Spinal cord (tissue), 10 donors: Measurements from ENCODE around the gene SCGB1C2. TPM values are rescaled to one million over a fixed set of nuclear protein-coding genes. Genes with fewer than 3 reads are reported as not detected.
A peak's percentile ranks its signal among the peaks of the same experiment; 100 is the strongest.

Source experiments
- DNase-seq, 6 donors: peaks; one replicate each; pipeline versions ENCODE4 v3.0.0 to v3.0.0-alpha.2; 2013 to 2015; ENCODE audit warnings: low spot score in 6 of 6, low read depth in 4 of 6
- H3K27ac ChIP-seq: one replicate; pipeline ENCODE4 v1.5.1; 2013; ENCODE audit warnings: low read depth, low read length, control low read depth
- H3K27me3 ChIP-seq: one replicate; pipeline ENCODE4 v1.6.1; 2013; ENCODE audit warnings: low read length; ENCODE audit not compliant: control insufficient read depth, insufficient read depth
- H3K36me3 ChIP-seq: one replicate; pipeline ENCODE4 v1.6.1; 2013; ENCODE audit warnings: low read length; ENCODE audit not compliant: control insufficient read depth, insufficient read depth
- H3K4me1 ChIP-seq: one replicate; pipeline ENCODE4 v1.6.1; 2013; ENCODE audit warnings: low read length; ENCODE audit not compliant: control insufficient read depth, insufficient read depth
- H3K4me3 ChIP-seq: one replicate; pipeline ENCODE4 v1.5.1; 2013; ENCODE audit warnings: low read depth, low read length, control low read depth
- H3K9me3 ChIP-seq: one replicate; pipeline ENCODE4 v1.6.1; 2013; ENCODE audit warnings: low read length; ENCODE audit not compliant: control insufficient read depth, insufficient read depth
- WGBS: methylation state at CpG from one replicate; pipeline ENCODE4 v1.1.5; 2013; ENCODE audit warnings: missing lambda C conversion rate; ENCODE audit not compliant: insufficient coverage; 5-methylcytosine and 5-hydroxymethylcytosine counted together
- polyA plus RNA-seq, 2 donors: library from polyadenylated mRNA; unstranded; fragments of 120-200 nt; gene quantifications; one replicate each; pipeline ENCODE4 v1.2.1, GENCODE V29; 2013; ENCODE audit not compliant: insufficient read length in 2 of 2
- total RNA-seq, 2 donors: library from RNA; depleted of rRNA in 1 of 2; stranded (reverse); fragments of 120-200 nt in 1 of 2; fragments of >200 nt in 1 of 2; gene quantifications; one replicate each; pipeline versions ENCODE4 v1.2.3 to v1.2.4, GENCODE V29; 2013 to 2014
- donor health status: healthy.

SCGB1C2 gene
- total and polyA plus RNA-seq, 4 donors: not detected

DNA sequence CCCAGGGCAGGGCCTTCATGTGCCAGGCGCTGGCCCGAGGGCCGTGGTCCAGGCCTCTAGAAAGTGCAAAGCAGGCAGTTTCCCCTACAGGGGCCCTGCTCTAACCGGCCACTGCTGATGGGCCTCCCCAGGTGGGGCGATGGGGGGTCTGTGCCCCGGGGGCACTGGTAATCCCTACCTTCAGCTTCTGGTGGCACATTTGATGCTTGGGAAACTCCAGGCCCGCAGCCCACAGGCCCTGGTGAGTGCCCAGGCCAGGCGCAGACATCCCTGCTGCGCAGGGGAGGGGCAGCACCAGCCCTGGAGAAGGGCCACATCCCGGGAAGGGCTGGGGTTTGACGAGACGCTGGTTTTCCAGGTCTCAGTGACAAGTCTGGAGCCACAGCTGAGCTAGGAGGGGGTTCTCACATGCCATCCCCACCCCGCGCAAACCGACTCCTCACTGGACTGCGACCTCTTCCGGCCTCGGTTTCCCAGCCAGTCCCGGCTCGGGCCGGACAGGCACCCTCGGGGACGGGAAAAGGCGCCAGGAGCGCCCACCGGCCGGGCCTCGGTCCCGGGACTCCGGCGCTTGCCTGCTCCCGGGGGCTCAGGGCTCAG is 42.5 kb downstream of the SCGB1C2 start:
- no peak overlapping the region for H3K27ac ChIP-seq
- 15% methylated on average over 32 of the region's 32 CpGs for WGBS
- peaks cover 7% of the 10 kb centered on the region for H3K36me3 ChIP-seq
- H3K4me3 ChIP-seq: peak overlapping the region; percentile 24
- DNase-seq: peak in 1 of 6 donors; percentile 21
- peaks cover 11% of the 10 kb centered on the region for H3K27me3 ChIP-seq
- no peaks in the 10 kb centered on the region for H3K9me3 ChIP-seq
- peaks cover 33% of the 10 kb centered on the region for H3K4me1 ChIP-seq

DNA sequence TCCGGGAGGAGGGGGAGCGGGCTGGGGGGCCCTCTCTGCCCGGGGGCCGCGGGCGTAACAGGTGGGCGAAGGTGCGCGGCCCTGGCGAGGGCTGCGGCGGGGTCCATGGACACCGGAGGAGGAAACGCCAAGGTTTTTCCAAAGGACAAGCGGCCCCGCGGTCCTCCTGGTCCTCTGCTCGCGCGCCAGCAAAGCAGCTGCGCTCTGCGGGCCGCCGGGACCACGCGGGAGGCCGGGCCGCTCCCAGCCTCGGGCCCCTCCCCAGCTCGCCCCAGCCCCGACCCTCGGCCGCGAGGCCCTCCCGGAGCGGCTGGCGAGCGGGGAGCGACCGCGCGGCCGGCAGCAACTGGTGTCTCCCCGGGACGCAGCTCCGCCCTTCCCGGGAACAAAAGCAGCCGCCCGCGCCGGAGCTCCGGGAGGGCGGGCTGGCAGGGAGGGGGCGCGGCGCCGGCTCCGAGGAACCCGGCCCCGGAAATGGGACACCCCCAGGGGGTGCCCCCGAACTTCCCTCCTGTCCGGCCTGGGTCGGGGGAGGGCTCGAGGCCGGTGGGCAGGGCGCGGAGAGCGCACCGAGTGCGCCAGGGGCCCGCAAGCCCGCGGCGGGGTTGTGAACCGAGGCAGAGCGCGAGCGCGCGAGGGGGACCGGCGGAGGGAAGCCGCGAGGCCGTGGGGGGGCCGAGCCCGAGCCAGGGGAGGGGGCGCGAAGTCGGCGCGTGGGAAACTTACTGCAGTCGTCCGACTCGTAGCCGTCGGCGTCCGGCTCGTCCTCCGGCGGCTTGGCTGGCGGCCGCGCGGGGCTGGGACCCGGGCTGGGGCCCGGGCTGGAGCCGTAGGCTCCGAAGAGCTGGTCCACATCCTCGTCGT is 43.2 kb downstream of the SCGB1C2 start:
- no peaks in the 10 kb centered on the region for H3K9me3 ChIP-seq
- WGBS: under 1% methylated on average over 112 of the region's 112 CpGs
- H3K27me3 ChIP-seq: peaks cover 11% of the 10 kb centered on the region
- no peak overlapping the region for H3K27ac ChIP-seq
- peaks cover 7% of the 10 kb centered on the region for H3K36me3 ChIP-seq
- peak in 2 of 6 donors; percentile 42 to 43 for DNase-seq
- peak overlapping the region; percentile 24 for H3K4me3 ChIP-seq
- H3K4me1 ChIP-seq: peaks cover 33% of the 10 kb centered on the region

DNA sequence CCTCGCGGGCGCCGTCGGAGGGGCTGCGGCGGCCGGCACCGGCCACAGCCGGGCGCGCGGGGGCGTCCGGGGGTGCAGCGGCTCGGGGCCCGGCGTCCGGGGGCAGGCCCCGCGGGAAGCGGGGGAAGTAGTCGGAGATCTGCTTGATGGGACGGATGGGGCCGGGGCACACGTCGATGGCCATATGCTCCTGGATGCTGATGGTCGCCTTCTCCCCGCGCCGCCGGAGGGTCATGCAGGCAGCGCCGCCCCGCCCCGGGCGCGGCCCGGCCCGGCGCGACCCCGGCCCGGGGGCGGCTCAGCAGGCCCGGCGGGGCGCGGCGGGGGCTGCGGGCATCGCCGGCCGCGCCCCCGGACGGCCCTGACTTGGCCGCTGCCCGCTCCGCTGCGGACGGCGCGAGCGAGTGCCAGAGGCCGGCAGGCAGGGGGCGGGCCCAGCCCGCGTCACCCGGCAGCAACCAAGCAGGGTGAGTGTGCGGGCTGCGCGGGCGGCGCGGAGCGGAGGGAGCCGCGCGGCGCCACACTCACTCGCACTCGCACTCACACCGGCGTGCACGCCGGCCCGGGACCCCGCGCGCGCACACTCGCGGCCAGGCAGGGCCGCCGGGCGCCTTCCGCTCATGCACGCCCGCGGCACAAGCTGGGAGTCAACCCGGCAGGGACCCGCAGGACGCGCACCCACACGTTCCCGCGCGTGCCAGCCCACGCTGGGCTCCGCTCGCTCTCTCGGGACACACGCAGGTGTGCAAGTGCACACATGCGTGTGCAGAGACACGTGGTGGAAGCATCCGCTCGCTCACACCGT is 44.1 kb downstream of the SCGB1C2 start, which contains the start of gene DOC2B:
DOC2B (minus strand) TSS at position 406 of the 805 bp plus-strand sequence; CDS start at position 235, 171 bp downstream.
- no peak within 1 kb of the TSS for H3K27ac ChIP-seq
- H3K4me1 ChIP-seq: peaks cover 33% of the 10 kb centered on the region
- peak within 1 kb of the TSS; percentile 24 for H3K4me3 ChIP-seq
- 2% methylated on average over 120 of the region's 120 CpGs for WGBS
- DNase-seq: peak in 4 of 6 donors; percentile 31 to 89 (median 58)
- H3K27me3 ChIP-seq: peaks cover 11% of the 10 kb centered on the region
- peaks cover 7% of the 10 kb centered on the region for H3K36me3 ChIP-seq
- no peaks in the 10 kb centered on the region for H3K9me3 ChIP-seq

DNA sequence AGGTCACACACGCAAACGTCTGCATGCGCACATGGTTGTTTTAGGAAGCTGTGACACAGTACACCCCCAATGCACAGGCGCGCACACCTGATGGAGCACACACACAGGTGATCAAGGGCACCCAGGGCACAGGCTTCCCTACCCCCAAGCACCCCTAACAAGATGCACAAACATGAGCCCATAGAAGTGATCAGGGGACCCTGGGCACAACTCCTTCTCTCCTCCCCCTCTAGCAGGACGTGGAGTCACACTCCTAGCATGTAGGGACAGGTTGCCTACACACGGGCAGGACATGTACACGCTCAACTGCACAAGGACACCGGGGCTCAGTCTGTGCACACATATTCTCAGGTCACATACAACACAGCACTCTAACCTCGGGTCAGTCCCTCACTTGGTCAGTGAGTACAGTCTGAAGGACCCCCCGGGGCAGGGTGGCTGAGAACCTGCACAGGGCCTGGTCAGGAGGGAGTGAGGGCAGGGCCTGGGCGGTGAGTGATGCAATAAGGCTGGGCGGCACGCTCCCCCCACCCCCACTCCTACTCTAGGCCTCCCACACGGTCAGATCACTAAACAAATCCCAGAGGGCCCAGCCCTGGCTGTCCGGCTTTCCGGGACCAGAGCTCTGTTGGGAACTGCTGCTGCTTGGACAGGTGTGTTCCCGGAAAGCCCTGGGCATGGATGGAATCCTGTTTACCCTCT is 44.8 kb downstream of the SCGB1C2 start:
- WGBS: 51% methylated on average over 8 of the region's 18 CpGs
- Histone ChIP-seq H3K27ac (no peak overlapping the region), H3K36me3 (peaks cover 7% of the 10 kb centered on the region), H3K4me1 (peaks cover 37% of the 10 kb centered on the region), H3K9me3 (no peaks in the 10 kb centered on the region), H3K4me3 (no peak overlapping the region), H3K27me3 (peaks cover 11% of the 10 kb centered on the region)
- no peak for DNase-seq

DNA sequence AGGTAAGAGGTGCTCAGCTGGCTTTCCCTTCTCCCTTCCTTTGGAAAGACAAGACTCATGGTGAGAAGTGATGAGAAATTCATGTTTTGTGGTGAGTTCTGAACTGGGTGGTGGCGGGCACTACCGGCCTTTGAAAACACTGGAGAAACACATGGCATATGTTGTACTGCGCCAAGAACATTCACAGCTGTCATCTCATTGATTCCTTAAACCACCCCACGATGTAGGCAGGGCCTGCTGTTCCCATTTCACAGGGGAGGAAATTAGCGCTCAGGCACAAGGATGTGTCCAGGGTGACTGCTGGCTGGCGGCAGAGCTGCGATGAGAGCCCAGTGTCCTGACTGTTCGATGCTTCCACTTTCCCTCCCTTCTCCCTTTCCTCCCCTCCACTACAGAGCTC is 45.7 kb downstream of the SCGB1C2 start:
- peaks cover 34% of the 10 kb centered on the region for H3K4me1 ChIP-seq
- H3K36me3 ChIP-seq: peaks cover 7% of the 10 kb centered on the region
- no peak overlapping the region for H3K4me3 ChIP-seq
- no peak overlapping the region for H3K27ac ChIP-seq
- no peak for DNase-seq
- no peaks in the 10 kb centered on the region for H3K9me3 ChIP-seq
- WGBS: no CpG with 5 or more reads among the region's 8 CpGs
- H3K27me3 ChIP-seq: peaks cover 11% of the 10 kb centered on the region

DNA sequence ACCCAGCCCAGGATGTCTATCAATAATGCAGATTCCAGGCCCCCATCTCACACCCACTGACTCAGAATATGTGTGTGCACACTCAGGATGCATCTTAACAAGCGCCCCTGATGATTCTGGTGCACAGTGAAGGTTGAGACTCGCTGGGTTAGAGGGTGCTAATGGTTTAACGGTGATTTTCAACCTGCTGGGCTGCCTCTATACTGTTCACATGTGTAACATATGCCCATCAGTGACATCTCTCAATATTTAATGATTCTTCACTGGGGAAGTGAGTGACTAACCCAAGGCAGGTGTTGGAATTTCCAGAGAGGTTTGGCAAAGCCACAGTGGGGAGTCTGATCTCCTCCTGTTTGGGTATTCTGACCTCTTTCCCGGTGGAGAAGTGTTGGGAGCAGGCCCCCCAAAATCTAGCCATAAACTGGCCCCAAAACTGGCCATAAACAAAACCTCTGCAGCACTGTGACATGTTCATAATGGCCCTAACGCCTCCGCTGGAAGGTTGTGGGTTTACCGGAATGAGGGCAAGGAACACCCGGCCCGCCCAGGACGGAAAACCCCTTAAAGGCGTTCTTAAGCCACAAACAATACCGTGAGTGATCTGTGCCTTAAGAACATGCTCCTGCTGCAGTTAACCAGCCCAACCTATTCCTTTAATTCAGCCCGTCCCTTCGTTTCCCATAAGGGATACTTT is 48.2 kb downstream of the SCGB1C2 start:
- Histone ChIP-seq H3K9me3 (no peaks in the 10 kb centered on the region), H3K4me1 (peaks cover 16% of the 10 kb centered on the region), H3K27ac (no peak overlapping the region), H3K4me3 (no peak overlapping the region), H3K27me3 (peaks cover 5% of the 10 kb centered on the region), H3K36me3 (no peaks in the 10 kb centered on the region)
- no peak for DNase-seq
- 69% methylated on average over 7 of the region's 14 CpGs for WGBS

DNA sequence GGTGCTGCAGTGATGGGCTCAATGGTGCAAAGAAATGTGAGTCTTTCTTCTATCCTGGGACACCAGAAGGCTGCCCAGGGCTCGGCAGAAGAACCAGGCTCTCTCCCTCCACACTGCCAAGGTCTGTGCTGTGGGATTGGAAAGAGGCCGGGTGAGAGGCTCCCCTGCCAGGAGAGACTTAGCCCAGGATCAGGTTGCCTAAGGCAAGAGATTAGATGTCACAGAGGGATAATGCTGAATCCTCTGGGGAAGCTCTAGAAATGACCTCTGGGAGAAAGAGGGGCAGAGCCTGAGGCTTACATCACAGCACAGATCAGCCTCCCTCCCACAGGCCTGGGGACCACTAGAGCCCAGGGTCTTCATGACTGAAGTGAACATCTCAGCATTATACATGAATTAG is 49.8 kb downstream of the SCGB1C2 start:
- WGBS: no CpG with 5 or more reads among the region's 2 CpGs
- H3K27ac ChIP-seq: no peak overlapping the region
- H3K4me1 ChIP-seq: peaks cover 11% of the 10 kb centered on the region

More for the DNA sequence above, 49.8 kb downstream of the SCGB1C2 start:
- DNase-seq: no peak
- Histone ChIP-seq H3K27me3 (peaks cover under 1% of the 10 kb centered on the region), H3K9me3 (no peaks in the 10 kb centered on the region), H3K36me3 (no peaks in the 10 kb centered on the region), H3K4me3 (no peak overlapping the region)
